GM18870 (cell line): ENCODE data around the gene ELMO1.

Experiments used
- ATAC-seq: cut with Tn5 transposase; IDR thresholded peaks from one replicate; pipeline ENCODE4 v1.9.1; 2021; ENCODE audit warnings: moderate library complexity; ENCODE audit not compliant: unreplicated experiment

The ELMO1 gene

DNA sequence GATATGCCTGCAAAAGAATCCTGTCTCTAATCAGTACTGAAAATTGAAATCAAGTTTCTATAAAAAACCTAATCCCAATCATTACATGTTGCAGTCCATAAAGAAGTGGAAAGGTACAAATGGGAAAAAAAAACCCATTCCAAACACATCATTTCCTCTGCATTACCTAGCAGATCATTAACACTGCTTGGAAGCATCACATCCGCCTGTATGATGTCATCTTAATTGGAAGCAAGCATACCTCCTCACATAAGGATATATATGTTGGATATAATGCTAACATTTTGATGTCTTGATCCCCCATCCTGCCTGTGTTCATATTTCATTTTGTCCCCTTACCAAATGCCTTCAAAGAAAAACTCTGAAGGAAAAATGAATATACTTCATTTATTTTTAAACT, 483.0 kb downstream of the ELMO1 start:
- ATAC-seq, result no peak

DNA sequence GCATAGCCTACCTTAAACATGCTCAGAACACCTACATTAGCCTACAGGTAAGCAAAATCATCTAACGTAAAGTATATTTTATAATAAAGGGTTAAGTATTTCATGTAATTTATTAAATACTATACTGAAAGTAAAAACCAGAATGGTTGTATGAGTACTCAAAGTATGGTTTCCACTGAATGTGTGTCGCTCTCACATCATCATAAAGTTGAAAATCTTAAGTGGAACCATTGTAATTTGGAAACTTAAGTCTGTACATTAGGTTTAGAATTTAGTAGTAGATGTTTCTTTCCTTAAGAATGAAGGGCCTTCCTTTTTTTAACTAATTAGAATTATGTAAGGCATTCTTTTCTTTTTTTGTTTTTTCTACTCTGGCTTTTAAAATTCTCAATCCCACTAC, 484.4 kb downstream of the ELMO1 start:
- no peak for ATAC-seq

DNA sequence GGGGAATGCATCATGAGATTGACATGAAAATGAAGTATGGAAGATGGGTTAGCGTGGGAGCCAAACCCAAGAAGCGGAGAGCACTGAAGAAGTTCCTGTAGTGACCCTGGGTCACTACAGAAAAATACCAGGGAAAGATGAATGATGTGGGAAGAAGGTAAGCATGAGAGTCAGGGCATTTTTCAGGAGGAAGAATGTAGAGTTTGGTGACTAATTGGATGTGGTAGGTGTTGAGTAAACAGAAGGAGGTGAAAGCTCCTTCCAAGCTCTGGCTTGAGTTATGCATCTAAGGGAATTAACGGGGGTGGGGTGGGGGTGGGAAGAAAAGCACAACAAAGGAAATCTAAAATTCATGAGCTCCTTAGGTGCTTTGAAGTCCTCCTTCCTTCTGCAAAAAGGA, 486.3 kb downstream of the ELMO1 start:
- ATAC-seq, result no peak

DNA sequence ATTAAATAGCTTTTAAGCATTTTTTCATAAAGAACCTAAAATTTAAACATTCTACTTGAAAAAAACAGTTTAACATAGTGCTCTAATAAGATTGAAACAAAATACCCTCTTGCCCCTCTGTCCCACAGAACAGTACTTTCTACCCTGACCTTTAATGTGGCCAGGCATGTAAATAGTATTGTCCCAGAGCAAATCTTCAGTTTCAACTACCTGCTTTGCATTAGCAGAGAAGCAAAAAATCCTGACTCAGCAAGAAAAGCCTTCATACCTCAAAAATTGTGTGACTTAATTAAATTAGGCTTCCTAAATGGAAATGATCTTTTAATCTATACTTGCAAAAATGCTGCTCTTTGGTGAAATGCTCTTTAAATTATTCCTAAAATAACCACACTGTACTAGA, 487.0 kb downstream of the ELMO1 start:
- ATAC-seq, result no peak

DNA sequence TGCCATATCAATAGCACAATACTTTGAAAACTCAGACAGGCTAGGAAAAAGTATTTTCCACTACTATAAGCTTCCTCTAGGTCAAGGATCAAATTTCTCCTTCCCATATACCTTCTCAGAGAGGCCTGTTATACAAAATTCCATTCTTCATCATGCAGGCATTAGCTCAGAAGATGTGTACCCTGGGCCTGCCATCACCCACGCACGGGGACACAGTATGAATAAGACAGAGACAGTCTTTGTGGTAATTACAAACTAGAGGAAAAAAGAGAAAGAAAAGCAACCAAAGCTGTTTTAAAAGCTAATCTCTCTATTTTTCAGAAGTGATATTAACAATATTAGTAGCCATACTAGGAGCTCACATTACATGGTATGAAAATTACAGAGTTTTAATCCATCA, 487.6 kb downstream of the ELMO1 start:
- no peak for ATAC-seq

DNA sequence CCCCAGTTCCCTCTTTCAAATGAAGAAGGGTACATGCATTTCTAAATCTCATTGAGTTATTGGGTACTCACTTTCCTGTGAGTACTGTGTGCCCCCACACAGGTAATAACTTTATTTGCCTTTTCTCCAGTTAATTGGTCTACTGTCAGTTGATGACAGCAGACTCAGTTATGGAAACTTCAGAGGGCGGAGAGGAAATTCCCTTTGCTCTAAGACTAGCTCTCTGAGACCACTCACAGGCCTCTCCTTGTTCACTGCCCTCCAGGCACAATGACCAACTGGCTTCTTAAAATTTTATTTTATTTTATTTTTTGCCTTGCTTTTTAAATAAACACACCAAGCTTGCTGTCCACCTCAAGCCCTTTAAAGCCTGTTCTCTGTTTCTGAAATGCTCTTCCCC, 488.6 kb downstream of the ELMO1 start:
- no peak for ATAC-seq

DNA sequence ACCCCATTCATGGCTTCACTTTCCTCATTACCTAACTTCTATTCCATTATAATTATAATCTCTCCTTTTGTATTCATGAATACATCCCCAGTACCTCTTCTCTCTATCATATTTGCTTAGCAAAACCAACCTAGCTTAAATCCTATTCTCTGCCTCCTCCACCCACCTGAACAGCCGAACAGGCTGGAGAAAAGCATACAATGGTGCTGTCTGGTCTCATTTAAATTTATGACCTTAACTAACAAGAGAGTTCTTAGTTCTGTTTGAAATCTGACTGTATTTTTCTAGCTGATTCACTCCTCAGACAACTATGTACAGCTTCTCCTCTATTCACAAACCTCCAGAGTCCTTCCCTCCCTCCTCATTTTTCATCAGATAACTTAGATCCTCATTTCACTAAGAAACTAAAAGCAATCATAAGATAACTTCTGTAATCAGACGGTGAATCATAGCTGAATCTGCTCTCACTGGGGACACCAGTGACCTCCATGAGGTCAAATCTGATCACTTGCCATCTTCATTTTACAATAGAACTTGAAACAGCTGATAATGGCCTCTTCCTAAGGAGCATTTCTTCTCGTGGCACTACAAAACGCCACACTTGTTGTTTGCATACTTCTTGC, 490.4 kb downstream of the ELMO1 start:
- ATAC-seq, result no peak

DNA sequence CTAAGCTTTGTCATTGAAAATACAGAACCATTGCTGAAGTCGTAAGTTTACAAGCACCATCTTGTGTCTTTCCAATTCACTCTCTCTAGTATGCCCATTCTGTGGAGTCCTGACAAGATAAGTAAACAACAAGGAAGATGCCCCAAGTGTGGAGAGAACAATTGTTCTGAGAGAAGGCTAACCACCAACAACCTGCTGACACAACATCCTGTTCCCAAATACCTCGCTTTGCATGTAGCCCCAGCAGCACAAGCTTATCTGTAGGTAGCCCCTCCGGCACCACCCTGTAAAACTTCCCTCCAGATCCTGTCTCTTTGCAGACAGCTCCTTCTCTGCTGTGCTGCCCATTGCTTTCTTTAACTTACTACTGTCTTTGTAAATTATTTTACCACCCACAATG, 491.0 kb downstream of the ELMO1 start:
- no peak for ATAC-seq

DNA sequence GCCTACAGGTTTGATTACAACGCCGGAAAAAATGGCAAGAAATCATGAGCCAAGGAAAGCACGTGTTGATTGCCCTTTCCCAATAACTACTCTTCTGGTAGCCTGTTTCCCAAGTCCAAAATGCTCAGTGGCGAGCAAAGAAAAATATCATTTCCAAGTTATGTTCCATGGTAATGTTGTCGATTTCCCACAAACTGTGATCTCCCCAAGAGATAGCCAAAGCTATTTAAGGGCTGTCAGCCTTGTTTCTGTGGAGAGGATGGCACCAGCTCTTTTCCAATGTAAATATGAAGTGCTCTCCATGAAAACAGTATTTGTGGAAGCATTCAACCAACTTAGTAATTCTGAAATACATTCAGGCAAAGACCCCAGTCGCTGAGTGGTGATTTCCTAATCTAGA, 491.9 kb downstream of the ELMO1 start:
- ATAC-seq, result no peak

DNA sequence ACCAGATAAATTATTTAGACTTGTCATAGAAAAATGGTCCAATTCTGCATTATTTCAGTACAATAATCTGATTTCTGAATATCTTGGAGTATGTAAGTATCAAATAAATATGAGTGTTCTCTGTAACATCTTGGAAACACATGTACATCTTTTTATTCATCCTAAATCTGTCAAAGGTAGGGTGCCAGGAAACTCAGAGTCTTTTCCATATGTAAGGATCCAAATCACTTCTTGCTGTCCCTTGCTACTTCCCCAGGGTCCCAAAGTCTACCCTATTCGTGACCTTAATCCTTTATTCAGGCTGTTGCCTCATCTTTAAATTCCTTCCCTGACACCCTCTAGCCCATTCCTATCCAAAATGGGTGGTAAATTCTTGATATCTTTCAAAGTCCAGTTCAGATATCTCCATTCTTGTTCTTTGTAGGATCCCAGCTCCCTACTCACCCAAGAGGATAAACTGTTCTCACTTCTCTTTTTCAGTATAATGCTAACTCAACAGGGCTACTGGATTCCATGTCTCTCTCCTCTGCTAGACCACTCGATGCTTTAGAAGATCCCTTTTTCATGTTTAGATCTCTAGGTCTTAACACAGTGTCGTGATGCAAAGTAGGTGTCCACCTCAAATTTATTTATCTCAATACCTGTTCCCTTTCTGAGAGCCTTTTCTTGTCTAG, 493.1 kb downstream of the ELMO1 start:
- no peak for ATAC-seq

DNA sequence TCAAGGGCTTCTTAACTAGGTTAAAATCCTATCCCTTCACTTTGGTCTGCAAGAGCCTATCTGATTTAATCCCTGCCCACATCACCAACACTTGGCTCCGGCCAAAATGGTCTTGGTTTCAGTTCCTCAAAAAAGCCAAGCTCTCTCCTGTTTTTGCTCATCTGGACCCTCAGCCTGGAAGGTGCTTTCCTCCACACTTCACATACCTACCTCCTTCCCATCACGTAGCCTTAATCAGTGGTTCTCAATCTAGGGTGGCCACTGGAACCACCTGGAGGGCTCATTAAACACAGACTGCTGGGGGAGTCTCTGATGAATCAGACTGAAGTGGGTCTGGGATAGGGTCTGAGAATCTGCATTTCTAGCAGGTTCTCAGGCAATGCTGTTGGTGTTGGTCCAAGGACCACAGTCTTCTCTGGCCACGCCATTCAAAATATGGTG, 497.4 kb downstream of the ELMO1 start:
- ATAC-seq, result peak; percentile 95

DNA sequence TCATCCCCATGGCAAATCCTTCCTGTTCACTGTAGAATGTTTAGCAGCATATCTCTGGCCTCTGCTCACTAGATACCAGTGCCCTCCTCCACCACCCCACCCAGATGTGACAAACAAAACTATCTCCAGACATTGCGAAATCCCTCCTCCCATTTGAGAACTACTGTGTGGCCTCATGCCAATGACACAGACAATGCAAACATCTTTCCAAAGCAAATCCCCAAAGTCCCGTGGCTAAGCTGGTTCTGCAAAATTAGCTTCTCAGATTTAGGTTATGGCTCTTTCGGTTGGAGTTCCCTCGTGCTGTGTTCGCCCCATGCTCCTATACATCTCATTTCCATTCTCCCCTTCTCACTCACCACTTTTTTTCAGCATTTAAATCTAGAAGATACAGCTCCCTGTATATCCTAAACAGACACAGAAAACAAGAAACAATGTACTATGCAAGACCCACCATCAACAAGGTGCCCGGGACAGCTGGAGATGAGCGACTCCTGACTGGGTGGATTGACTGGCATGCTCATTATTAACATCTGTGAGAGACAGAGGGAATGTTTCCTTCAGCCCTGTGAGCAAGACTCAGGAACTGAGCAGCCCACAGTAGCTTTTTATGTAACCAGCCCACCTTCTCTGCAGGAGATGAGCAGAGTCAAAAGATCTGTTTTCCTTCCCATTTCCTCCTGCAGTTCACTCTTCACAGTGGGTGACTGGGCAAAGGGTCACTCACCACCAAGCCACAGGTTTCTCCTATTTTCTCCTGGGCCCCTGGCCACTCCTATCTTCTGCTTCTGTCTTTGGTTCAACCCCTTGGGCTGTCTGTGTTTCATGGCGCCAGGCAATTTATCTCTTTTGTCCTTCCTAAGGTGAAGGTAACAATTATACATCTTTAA, 498.7 kb downstream of the ELMO1 start:
- no peak for ATAC-seq

DNA sequence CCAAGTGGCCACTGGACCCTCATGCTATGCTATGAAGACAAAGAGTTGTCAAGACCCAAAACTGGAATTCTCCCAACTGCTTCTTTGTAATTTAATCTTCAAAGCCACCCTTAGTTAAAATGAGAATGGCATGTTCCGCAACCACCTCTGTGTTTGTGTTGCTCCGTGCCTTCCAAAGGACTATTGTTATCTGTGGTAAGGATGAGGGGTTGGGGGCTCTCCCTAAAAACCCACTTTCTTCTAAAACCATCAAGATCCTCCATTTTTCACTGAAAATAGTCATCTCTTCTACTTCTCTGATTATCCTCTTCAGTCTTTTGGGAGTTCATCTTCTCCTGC, 502.3 kb downstream of the ELMO1 start:
- ATAC-seq, result no peak

DNA sequence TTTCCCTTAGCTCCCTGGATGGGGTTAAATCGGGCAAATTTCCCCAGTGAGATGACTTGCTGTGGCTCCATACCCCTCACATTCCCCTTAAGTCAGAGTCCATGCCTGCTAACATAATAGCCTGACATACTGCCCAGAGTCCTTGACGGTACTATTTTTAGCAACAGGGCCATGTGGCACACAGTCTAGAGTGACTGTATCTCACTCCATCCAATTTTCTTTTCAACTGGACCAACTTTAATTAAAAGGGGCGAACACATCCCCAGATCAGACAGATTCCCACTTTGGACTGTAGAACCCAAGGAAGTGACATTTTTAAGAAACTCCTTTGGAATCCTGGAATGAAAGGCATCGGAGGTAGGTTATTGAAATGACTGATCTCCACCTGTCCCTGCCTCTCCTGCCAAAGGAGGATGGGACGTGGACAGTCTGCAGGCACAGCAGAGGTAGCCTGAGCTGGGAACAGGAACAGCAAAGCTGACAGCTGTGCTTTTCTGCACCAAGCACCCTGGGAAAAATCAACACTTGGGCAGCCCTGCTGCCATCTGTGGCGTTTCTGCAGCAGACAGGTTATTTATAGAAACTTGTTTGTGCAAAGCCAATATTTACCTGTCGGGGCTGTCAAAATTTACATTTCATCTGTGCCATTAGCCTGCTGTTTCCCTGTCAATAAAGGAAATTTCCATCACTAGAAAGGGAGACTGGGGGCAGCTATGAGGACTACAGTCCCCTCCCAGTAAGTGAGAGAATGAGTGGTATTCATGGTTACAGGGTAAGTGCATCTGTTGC, 502.9 kb downstream of the ELMO1 start:
- ATAC-seq, result no peak

DNA sequence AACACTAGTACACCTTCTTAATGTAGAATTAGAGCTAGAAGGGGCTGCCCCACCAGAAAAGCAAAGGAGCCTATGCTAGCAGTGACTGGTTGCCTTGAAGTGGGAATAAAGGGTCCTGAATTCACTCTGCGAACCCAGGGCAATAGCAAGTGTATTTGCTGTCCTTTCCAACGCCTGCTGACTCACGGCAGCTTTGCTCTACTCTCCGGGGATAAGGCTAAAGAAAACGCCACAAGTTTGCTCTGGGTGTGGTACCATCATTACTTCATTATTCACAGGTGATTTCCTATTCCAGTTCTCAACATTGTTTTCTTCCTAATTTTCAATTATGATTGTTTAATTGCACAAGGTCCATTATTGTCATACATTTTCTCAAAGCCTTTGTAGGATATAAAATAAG, 503.8 kb downstream of the ELMO1 start:
- no peak for ATAC-seq

DNA sequence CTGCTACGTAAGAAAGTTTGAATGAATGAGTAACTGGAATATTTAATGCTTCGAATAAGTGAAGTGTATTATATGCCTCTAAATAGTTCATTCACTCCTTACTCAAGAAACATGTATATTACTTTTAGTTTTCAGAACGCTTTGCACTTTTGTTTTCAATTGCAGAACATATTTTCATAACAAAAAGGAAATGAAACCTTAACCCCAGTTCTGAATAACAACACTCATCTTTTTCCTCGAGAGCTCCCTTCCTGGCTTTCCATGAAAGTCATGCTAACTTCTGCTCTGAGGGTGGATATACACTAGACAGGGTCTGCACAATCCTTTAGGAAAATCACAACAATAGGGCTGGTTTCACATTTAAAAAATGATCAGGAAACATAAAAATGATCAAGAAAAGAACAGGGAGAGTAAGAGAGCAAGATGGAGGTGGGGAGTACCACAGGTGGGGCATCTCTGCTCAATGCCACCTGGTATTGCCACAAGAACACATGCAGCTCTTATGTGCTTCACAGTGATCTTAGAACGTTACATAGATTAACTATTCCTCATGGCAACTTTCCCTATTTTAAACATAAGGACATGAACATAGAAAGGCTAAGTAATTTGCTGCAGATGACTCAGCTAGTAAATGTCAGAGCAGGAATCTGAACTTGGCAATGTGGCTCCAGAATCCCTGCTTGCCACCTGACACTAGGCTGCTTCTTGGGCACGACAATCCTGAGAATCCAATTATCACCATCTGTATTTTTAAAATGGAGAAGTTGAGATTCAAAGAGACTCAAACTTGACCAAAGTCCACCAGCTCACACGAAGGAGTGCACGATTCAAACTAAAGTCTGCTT, 504.9 kb downstream of the ELMO1 start:
- peak; percentile 39 for ATAC-seq

DNA sequence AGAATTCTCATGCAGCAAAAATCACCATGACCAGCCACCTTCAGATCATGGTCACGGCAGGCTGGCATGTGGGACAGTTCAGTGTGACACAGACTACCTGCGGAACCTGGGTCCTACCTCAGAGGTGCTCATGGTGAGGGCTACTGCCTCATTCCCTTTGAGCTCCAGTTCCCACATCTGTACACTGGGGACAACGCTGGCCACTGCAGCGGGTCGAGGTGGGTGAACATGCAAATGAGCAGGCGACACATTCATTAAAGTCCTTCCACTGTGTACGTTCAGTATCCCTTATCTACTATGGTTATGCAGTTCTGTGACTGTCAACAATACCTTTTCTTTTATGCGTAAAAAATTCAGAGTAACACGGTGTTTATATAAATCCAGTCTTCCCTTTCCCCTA, 505.7 kb downstream of the ELMO1 start:
- ATAC-seq, result no peak

DNA sequence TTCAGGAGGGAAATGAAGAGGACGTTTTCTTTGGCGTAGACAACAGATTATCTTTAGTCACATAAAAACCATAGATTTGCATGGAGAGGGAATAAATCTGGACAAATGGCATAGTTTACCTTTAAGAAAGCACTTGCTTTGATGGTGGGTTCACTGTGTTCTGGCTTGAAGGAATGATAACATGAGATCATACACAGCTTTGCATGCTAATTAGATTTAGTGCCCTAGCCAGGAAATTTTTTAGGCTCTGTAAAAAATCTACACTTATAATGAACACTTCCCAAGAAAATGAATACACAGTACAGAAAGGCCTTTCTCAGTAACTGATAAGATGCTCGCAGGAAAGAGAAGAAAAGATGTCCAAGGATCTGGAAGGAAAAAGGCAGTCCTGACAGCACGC, 506.1 kb downstream of the ELMO1 start:
- no peak for ATAC-seq

DNA sequence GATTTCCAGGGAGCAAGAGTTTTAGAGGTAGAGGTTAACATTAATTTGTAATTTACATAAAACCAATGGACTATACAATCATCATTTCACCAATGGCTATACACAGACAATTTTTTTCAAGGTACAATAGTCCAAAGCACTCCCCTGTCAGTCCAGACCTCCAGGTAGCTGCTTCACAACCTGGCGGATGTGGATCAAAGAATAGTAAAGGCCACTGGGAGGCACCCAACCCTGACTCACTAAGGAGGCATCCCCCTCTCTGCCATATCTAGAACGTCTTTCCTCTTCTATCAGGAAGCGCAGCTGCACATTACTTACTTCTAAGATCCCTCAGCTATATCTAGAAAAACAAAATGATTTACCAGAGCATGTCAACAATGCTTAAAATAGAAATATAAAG, 506.6 kb downstream of the ELMO1 start:
- ATAC-seq, result no peak

DNA sequence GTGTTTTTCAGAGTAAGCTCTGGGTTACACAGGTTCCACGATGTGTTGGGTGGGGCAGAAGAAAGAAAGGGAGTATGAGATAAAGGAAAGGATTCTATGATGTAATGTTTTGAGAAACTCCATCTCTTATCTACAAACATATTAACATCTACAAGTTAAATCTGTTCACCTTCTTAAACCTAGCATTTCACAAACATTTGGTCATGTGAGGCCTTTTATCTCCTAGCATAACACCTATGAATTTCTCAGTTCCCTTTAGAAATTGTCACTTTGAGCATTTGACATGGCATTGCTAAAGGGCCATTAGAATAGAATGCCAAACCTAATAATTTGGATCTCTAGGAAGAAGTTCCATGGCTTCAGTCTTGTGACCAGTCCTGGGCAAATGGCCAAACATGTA, 507.3 kb downstream of the ELMO1 start:
- ATAC-seq, result no peak
